ENCODE data around the gene PLEKHG4B. TPM values are rescaled to one million over a fixed set of nuclear protein-coding genes. Genes with fewer than 3 reads are reported as not detected.

Gene PLEKHG4B
- polyA plus RNA-seq, 1 of the 3 experiments (the other 2 are of a cell fraction), result 0.18 TPM

DNA sequence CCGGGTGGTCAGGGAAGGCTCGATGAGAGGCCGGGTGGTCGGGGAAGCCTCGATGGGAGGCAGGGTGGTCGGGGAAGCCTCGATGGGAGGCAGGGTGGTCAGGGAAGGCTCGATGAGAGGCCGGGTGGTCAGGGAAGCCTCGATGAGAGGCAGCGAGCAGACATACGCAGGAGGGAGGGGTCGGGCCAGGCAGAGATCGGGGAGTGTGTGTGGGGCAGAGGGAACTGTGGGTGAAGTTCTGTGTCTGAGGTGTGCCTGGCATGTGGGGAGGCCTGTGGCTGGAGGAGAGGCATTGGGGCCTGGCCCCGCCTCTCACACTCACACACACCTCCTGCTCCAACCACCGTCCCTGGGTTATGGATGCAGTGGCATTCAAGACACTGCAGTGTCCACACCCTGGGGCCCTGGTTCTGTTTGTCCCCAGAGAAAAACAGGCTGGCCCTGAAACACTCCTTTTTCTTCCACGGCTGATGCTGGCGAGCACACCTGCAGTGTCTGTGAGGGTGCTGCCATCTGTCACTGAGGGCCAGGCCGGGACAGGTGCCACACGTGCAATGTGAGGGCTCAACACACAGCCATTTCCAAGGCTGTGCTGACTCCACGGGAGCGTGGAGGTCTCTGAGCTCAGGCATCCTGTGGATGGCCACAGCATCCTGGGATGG is 6.5 kb upstream of the PLEKHG4B start:
- CTCF ChIA-PET, result no interaction called here
- DNase-seq, result no peak
- Histone ChIP-seq H3K27ac (ENCODE audit: low read depth in 2 of 2, low read length in 1 of 2) (no peak overlapping the region), H3K4me2 (no peak overlapping the region), H3K79me2 (ENCODE audit: insufficient read depth) (no peaks in the 10 kb centered on the region), H3K4me3 (ENCODE audit: low read depth in 2 of 2, low read length in 1 of 2) (no peak overlapping the region), H3F3A (replicated peaks; ENCODE audit: insufficient read depth) (no peaks in the 10 kb centered on the region), H3K36me3 (replicated peaks in 1 of 2; ENCODE audit: control insufficient read depth in 1 of 2, insufficient read depth in 2 of 2, low read length in 1 of 2) (no peaks in the 10 kb centered on the region), H3K4me1 (ENCODE audit: control insufficient read depth in 1 of 2, insufficient read depth in 2 of 2, low read depth in 1 of 2, low read length in 1 of 2) (no peaks in the 10 kb centered on the region; a peak in 1 of 4 replicates), H2AFZ (ENCODE audit: low read depth) (no peak overlapping the region), H3K9ac (no peak overlapping the region), H4K20me1 (ENCODE audit: insufficient read depth) (no peaks in the 10 kb centered on the region), H3K9me2 (no peaks in the 10 kb centered on the region), H3K27me3 (ENCODE audit: insufficient read depth) (no peaks in the 10 kb centered on the region), H3K9me3 (no peaks in the 10 kb centered on the region)
- WGBS (ENCODE audit: low lambda C conversion rate), result 75% methylated on average over 19 of the region's 22 CpGs
- TF ChIP-seq GABPA (IDR thresholded peaks at IDR 0.05; ENCODE audit: low read depth), result no peak
- no peak for TF ChIP-seq CHD2 (IDR thresholded peaks at IDR 0.05; ENCODE audit: low read length, partially characterized antibody)
- POLR2A ChIA-PET, result no interaction called here

DNA sequence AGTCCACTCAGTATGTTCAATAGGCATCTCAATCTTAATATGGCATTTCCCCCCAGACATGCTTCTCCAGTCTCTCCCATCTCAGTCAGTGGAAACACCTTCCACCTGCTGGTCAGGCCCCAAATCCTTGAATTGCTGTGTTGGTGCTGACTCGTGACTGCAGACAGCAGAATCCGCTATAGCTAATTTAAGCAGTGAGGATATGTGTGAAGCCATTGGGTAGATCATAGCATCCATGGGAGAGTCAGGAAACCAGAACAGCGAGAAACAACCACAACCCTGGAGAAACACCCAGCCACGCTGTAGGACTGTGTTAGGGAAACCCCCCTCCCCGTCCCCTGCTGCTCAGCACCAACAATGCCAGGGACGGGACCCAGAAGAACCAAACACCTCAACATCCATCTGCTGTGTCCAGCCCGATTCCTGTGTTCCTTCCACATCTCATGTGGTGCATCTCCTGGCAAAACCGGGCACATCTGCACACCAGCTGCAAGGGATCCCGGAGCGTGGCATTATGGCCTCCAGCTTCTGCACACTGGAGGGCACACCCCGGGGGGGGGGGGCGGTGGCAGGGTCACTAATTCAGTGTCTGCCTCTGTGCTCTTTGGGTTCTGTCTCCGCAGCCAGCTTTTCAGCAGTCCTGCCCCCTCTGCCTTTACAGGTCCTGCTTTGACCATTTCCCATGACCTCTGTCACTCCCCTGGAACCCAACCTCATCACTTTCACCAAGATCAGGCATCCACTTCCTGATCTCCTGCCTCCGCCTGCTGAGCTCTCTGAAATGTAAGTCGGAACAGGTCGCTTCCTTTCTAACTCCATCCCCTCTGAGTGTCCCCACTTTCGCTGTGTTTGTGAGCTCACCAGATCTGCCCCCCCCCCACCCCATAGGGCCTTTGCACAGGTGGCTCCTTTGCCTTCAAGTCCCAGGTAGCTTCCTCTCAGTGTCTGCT is 2.4 kb upstream of the PLEKHG4B start:
- CTCF ChIA-PET, result no interaction called here
- no peak overlapping the region for H3K4me2 ChIP-seq
- no peaks in the 10 kb centered on the region for H3K79me2 ChIP-seq (ENCODE audit: insufficient read depth)
- TF ChIP-seq YY1 (IDR thresholded peaks at IDR 0.05; ENCODE audit: low read depth) (no peak), EP300 (IDR thresholded peaks at IDR 0.05; ENCODE audit: borderline replicate concordance in 1 of 2, low read depth in 1 of 2, low read length in 1 of 2) (no peak), EZH2phosphoT487 (IDR thresholded peaks at IDR 0.05; ENCODE audit: borderline replicate concordance, low read depth) (no peak), TCF12 (IDR thresholded peaks at IDR 0.05) (no peak), MEF2A (IDR thresholded peaks at IDR 0.05; ENCODE audit: borderline replicate concordance, low read depth) (no peak), NRF1 (IDR thresholded peaks at IDR 0.05; ENCODE audit: low read depth, low read length) (no peak), RAD21 (IDR thresholded peaks at IDR 0.05; ENCODE audit: low read length) (no peak), JUND (IDR thresholded peaks at IDR 0.05) (no peak), CHD2 (IDR thresholded peaks at IDR 0.05; ENCODE audit: low read length, partially characterized antibody) (no peak), GATA2 (CRISPR knock-in tag; IDR thresholded peaks at IDR 0.05) (no peak)
- TF ChIP-seq, protein P1, sequence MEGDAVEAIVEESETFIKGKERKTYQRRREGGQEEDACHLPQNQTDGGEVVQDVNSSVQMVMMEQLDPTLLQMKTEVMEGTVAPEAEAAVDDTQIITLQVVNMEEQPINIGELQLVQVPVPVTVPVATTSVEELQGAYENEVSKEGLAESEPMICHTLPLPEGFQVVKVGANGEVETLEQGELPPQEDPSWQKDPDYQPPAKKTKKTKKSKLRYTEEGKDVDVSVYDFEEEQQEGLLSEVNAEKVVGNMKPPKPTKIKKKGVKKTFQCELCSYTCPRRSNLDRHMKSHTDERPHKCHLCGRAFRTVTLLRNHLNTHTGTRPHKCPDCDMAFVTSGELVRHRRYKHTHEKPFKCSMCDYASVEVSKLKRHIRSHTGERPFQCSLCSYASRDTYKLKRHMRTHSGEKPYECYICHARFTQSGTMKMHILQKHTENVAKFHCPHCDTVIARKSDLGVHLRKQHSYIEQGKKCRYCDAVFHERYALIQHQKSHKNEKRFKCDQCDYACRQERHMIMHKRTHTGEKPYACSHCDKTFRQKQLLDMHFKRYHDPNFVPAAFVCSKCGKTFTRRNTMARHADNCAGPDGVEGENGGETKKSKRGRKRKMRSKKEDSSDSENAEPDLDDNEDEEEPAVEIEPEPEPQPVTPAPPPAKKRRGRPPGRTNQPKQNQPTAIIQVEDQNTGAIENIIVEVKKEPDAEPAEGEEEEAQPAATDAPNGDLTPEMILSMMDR (IDR thresholded peaks at IDR 0.05), result no peak
- TF ChIP-seq, protein P2, sequence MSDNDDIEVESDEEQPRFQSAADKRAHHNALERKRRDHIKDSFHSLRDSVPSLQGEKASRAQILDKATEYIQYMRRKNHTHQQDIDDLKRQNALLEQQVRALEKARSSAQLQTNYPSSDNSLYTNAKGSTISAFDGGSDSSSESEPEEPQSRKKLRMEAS (IDR thresholded peaks at IDR 0.05; ENCODE audit: low read depth), result no peak
- H3K27me3 ChIP-seq (ENCODE audit: insufficient read depth), result peaks cover 26% of the 10 kb centered on the region; the same call in 1 of the 2 replicates
- H3K9ac ChIP-seq, result no peak overlapping the region
- H3K36me3 ChIP-seq (replicated peaks in 1 of 2; ENCODE audit: control insufficient read depth in 1 of 2, insufficient read depth in 2 of 2, low read length in 1 of 2), result no peaks in the 10 kb centered on the region
- peaks cover 0 to 11% of the 10 kb centered on the region in 2 experiments; a peak in 1 of 4 replicates for H3K4me1 ChIP-seq (ENCODE audit: control insufficient read depth in 1 of 2, insufficient read depth in 2 of 2, low read depth in 1 of 2, low read length in 1 of 2)
- H3K27ac ChIP-seq (ENCODE audit: low read depth in 2 of 2, low read length in 1 of 2), result no peak overlapping the region
- H3K9me3 ChIP-seq, result no peaks in the 10 kb centered on the region
- no peak overlapping the region for H2AFZ ChIP-seq (ENCODE audit: low read depth)
- no peaks in the 10 kb centered on the region for H3F3A ChIP-seq (replicated peaks; ENCODE audit: insufficient read depth)
- 79% methylated on average over 16 of the region's 17 CpGs for WGBS (ENCODE audit: low lambda C conversion rate)
- POLR2A ChIA-PET, result no interaction called here
- no peaks in the 10 kb centered on the region for H3K9me2 ChIP-seq
- H3K4me3 ChIP-seq (ENCODE audit: low read depth in 2 of 2, low read length in 1 of 2), result no peak overlapping the region
- H4K20me1 ChIP-seq (ENCODE audit: insufficient read depth), result no peaks in the 10 kb centered on the region
- no peak for DNase-seq

Data from SK-N-SH (cell line).